Stomach smooth muscle (tissue), 2 donors: ENCODE results near the gene CFAP100.

Experiments used
- H3K27ac ChIP-seq: one replicate; pipeline ENCODE4 v1.7.0; 2013; ENCODE audit warnings: mild to moderate bottlenecking, low read length, inconsistent platforms
- H3K27me3 ChIP-seq, 2 donors: one replicate each; pipeline ENCODE4 v1.7.0; 2013; ENCODE audit warnings: low read length in 2 of 2; ENCODE audit not compliant: insufficient read depth in 2 of 2, control insufficient read depth in 1 of 2
- H3K36me3 ChIP-seq, 2 donors: one replicate each; pipeline ENCODE4 v1.7.0; 2013; ENCODE audit warnings: low read length in 2 of 2; ENCODE audit not compliant: control insufficient read depth in 2 of 2, insufficient read depth in 2 of 2
- H3K4me1 ChIP-seq: one replicate; pipeline ENCODE4 v1.7.0; 2013; ENCODE audit warnings: low read length; ENCODE audit not compliant: control insufficient read depth, insufficient read depth
- H3K4me3 ChIP-seq, 2 donors: one replicate each; pipeline ENCODE4 v1.7.0; 2013; ENCODE audit warnings: low read length in 2 of 2
- H3K9ac ChIP-seq, 2 donors: one replicate each; pipeline ENCODE4 v1.7.0; 2013; ENCODE audit warnings: low read length in 2 of 2, mild to moderate bottlenecking in 1 of 2
- H3K9me3 ChIP-seq, 2 donors: one replicate each; pipeline ENCODE4 v1.7.0; 2013; ENCODE audit warnings: low read length in 2 of 2; ENCODE audit not compliant: control insufficient read depth in 2 of 2
- donor health status: healthy.
- donor health status: Pancreatic carcinoma.

CFAP100 gene

DNA sequence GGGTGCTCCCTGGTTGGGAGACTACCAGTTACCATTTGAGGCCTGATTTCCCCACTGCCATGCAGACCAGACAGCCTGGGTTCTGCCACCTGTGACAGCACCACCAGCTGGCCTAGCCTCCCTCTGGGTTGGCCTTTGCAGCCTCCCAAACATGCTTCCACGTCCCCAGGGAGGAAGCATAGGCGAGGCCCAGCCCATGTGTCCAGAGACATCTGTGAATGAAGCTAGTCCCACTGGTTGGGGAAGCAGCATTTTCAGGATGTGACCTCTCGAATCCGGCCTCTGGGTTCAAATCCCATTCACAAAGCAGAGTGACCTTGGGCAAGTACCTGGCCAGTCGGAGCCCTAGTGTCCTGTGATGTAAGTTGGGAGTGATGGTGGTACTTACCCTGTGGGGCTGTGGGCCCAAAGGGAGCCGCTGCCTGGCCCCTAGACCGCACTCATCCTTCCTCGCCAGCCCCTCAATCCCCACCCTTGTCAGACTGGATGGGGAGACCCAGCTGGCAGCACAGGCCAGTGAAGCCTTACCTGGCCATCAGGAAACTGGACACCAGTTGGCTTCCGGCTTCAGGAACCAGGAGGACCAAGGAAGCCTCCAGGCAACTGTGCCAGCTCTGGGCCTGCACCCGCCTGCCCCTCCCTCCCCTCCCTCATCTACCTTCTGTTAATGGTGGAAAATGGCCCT lies 43.5 kb upstream of the CFAP100 start:
- Histone ChIP-seq H3K9ac (no peak overlapping the region), H3K4me1 (peaks cover 34% of the 10 kb centered on the region), H3K36me3 (peaks cover 6 to 37% of the 10 kb centered on the region in 2 donors), H3K27ac (no peak overlapping the region), H3K27me3 (no peaks in the 10 kb centered on the region), H3K9me3 (no peaks in the 10 kb centered on the region), H3K4me3 (no peak overlapping the region)

DNA sequence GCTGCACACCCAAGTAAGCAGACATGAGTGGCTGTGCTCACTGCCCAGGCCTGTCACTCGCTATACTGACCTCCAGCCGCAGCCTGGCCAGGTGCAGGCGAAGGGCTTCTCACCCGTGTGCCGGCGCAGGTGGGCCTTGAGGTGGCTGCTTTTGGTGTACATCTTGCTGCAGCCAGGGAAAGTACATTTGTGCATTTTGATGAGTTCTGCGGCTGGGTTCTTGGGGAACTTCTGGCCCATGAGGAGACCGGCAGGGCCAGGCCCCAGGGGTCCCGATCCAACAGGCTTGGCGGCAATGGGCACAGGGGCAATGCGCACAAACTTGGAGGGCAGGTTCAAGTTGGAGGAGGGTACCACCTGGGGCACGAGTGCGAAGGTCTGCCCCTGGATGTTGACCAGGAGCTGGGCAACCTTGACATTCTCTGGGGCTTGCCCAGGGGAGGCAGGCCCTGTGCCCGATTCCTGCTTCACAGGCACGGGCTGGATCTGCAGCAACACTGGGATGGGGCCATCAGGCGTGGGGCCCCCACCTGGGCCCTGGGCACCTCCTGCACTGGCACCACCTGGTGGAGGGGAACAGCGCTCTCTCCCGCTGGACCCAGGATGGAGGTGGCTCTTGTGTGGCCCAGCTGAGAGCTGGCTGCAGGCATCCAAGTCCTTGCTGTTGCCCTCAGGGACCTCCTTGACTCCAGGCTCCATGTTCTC lies 42.8 kb upstream of the CFAP100 start:
- H3K27me3 ChIP-seq, result no peaks in the 10 kb centered on the region
- H3K9me3 ChIP-seq, result no peaks in the 10 kb centered on the region
- no peak overlapping the region for H3K9ac ChIP-seq
- peaks cover 33% of the 10 kb centered on the region for H3K4me1 ChIP-seq
- H3K4me3 ChIP-seq, result no peak overlapping the region
- no peak overlapping the region for H3K27ac ChIP-seq
- peaks cover 6 to 32% of the 10 kb centered on the region in 2 donors for H3K36me3 ChIP-seq

DNA sequence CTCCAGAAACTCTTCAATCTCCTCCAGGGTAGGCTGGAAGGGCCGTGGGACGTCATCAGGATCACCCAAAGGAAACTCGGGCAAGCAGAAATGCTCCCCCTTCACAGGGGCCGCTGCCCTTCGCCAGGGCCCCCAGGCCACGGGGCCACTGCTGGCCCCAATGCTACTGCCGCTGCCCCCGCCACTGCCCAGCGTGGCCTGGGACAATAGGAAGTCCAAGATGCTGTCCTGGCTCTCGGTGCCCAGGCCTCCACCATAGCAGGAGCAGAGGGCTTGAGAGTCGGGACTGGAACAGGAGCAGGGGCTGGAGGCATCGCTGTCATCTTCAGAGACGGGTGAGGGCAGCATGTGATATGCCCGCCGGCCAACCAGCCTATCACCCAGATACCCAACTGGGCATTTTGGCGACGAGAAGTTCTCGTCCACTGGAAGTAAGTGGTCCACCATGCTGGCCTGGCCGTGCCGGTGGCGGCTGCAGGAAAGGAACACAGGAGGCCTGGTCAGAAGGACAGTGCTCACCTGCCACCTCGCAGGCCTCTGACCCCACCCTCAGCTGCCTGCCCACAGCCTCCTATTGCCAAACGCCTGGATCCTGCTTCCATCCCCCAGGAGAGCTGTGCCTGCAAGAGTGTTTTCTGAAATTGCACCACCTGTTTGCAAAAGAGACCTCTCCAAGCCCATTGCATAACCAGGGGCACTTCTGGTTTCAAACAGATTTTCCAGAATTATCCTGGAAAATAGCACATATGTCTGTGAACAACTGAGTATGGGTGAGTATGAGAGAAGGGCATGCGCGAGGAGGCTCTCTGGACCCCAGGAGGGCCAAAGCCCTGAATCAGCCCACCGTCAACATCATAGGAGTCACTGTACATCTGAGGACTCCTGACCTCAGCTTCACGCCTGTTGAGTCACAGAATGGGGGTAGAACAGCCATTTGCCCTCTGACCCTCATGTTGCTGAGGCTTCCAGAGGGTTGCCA lies 41.9 kb upstream of the CFAP100 start:
- H3K9ac ChIP-seq, result no peak overlapping the region
- H3K4me3 ChIP-seq, result no peak overlapping the region
- H3K36me3 ChIP-seq, result peaks cover 6 to 26% of the 10 kb centered on the region in 2 donors
- H3K27ac ChIP-seq, result no peak overlapping the region
- no peaks in the 10 kb centered on the region for H3K27me3 ChIP-seq
- no peaks in the 10 kb centered on the region for H3K9me3 ChIP-seq
- peaks cover 36% of the 10 kb centered on the region for H3K4me1 ChIP-seq

DNA sequence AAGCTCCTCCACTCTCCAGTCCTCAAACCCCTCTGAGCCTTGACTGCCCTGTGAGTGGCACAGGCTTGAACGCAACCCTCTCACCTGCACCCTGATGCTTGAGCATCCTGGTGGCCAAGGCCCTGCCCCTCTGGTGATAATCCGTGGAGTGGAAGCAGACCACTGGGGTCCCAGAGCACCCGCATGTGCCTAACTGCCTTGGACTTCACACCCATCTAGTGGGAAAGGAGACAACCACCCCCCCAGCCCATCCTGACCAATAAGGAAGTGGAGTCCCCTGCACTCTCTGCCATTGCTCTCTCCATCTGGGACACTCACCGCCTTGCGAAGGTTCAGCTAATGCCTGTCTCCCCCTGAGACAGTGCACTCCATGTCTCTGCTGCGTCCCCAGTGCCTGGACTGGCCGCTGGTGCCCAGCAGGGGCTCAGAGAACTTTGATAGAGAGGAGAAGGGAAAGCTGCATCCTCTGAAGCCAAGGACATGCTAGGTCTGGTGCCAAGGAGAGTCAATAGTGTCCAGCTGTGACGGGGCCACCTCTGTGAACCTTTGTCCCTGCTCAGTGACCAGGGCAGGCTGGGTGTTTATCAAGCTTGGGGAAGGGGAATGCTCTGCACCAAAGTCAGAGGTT lies 40.9 kb upstream of the CFAP100 start:
- Histone ChIP-seq H3K27ac (peak overlapping the region; percentile 95), H3K36me3 (peaks cover 4 to 24% of the 10 kb centered on the region in 2 donors), H3K4me3 (no peak overlapping the region), H3K27me3 (no peaks in the 10 kb centered on the region), H3K9ac (no peak overlapping the region), H3K9me3 (no peaks in the 10 kb centered on the region), H3K4me1 (peaks cover 42% of the 10 kb centered on the region)

DNA sequence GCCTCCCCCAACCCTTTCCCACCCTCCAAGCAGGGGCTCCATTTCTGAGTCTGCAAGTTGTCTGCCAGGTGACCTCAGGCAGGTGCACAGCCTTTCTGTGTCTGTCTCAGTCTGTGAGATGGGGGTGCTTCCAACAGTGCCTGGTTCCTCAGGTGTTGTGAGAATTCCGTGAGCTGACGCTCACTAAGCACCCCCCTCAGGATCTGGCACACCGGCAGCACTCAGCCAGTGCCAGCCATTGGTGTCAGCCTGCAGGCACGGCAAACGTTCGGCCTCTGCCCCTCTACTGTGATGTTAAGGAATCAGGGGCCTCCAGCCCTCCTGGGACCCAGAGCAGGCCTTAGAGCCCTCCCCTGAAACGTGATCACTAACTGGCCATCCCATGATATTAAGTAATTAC lies 39.9 kb upstream of the CFAP100 start:
- Histone ChIP-seq H3K27me3 (no peaks in the 10 kb centered on the region), H3K9ac (no peak overlapping the region), H3K9me3 (peaks cover 0 to 3% of the 10 kb centered on the region in 2 donors), H3K36me3 (peaks cover 4 to 21% of the 10 kb centered on the region in 2 donors), H3K4me3 (no peak overlapping the region), H3K27ac (peak overlapping the region; percentile 95), H3K4me1 (peaks cover 39% of the 10 kb centered on the region)

DNA sequence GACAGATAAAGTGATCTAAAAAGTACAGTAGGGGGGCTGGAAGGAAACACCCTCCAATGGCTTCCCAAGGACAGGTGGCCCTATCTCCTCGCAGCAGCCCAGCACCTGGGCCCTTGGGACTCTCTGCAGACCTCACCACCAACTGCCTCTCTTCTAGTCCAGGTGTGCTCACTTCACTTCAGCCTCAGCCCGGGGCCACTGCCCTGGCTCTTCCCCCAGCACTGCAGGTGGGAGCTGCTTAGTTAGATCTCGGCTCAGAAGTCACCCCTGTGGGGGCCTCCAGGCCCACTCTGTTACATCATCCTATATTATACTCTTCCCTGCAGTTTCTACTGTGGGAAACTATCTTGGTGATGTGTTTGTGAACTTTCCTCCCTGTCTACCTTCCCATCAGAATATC lies 39.5 kb upstream of the CFAP100 start:
- Histone ChIP-seq H3K36me3 (peaks cover 4 to 21% of the 10 kb centered on the region in 2 donors), H3K27ac (peak overlapping the region; percentile 95), H3K9me3 (peaks cover 0 to 3% of the 10 kb centered on the region in 2 donors), H3K4me3 (peak overlapping the region; percentile 8 to 96), H3K4me1 (peaks cover 39% of the 10 kb centered on the region), H3K27me3 (no peaks in the 10 kb centered on the region), H3K9ac (peak overlapping the region; percentile 49 to 75)

DNA sequence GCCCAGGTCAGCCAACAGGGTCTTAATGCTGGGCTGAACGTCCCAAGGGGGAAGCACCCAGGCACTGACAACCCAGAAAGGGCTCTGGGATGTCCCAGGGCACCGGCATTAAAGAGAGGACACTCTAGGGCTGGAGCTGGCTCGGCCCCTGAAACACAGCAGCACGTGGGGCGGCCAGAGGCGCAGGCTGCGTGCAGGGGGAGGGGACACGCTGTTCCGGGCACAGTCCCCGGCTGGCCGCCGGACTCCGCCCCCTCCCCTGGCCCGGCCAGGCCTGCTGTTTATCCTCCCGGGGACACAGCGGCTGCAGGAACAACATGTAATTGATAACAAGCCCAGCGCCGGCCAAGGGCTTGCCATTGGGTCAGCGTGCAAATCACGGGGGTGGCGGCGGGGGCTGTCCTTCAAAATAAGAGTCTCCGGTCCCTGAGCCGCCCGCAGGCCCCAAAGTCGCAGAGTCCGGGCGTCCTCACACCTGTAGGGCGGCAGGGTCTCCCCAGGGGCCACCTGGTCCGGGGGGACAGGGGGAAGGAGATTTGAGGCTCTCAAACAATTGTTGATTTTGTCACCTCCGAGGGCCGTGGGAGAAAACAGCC lies 38.8 kb upstream of the CFAP100 start:
- Histone ChIP-seq H3K27ac (peak overlapping the region; percentile 95), H3K4me1 (peaks cover 37% of the 10 kb centered on the region), H3K4me3 (peak overlapping the region; percentile 85 to 96), H3K27me3 (peaks cover 2% of the 10 kb centered on the region in 2 donors), H3K36me3 (peaks cover 4 to 17% of the 10 kb centered on the region in 2 donors), H3K9ac (peak overlapping the region; percentile 91 to 96), H3K9me3 (peaks cover 0 to 3% of the 10 kb centered on the region in 2 donors)

DNA sequence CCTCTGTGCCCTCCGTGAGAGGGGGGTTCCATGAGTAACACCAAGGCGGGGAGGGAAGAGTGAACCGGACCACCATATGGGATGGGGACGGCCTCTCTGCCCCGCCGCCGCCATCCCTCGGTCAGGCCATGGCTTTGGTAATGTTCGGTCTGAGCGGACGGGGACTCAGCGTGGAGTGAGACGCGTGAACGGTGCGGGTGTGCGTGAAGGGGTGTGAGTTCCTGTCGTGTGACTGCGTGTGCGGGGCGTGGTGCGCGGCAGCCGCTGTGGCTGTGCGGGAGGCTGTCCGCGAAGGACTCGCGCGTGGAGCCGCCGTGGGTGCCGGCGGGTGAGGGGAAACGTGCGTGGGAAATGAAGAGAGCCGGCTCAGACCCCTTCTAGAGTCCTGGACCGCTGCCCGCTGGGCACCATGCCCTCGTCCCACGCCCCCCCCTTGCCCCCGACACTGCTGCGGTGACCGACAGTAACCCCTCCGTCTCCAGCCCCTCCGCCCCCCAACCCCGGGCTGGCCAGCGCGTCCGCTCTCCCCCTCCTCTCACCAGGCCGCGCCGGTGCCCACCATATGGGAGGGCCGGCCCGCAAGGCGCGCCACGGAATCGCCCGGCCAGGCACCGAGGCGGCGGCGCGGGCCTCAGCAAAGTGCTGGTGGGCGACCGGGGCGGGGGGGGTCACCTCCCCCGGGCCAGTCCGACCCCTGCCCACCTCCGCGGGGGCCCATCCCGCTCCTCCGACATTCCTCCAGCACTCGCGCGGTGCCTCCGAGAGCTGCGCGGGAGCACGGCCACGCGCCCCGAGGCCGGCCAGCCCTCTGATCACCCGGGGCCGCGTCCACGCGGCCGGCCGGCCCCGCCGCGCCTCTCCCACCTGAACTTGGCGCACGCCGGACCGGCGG lies 38.1 kb upstream of the CFAP100 start:
- Histone ChIP-seq H3K27ac (peak overlapping the region; percentile 95), H3K27me3 (peaks cover 2 to 3% of the 10 kb centered on the region in 2 donors), H3K4me1 (peaks cover 31% of the 10 kb centered on the region)

DNA sequence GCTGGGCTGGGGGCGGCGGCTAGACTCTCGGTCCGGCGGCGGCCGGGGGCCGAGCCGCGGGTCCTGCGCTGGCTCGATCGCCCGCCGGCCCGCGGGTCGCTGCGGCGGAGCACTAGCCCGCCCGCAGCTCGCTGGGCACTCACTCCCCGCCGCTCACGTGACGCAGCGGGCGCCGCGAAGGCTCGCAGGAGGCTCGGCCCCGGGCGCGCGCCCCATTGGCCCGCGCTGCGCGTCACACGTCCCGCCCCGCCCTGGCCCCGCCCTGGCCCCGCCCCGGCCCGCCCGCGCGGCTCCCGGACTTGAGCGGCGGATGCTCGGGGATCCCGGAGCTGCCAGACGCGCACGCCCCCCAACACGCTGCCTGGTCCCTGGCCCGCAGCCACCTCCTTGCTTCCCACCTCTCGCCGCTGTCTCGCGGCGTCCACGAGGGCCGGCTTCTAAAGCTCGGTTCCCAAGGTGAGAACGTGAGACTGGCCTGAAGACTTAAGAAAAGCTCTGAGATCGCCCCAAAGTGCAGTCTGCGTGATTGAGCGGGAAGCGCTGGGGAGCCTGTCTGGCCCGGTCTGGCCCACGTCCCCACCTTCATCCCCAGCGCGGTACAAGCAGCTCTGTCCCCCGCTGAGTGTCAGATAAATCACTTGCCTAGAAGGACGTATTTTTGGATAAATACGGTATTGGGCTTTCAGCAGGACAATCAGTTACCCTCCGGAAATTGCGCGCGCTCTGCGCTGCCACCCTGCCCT lies 37.2 kb upstream of the CFAP100 start, which contains the start of gene KLF15:
TSS of gene KLF15 (minus strand) at position 114 of the 743 bp plus-strand sequence. CDS start 4,486 bp downstream, outside the sequence.
- Histone ChIP-seq H3K27me3 (peaks cover 2 to 3% of the 10 kb centered on the region in 2 donors), H3K4me3 (peak within 1 kb of the TSS; percentile 85 to 96), H3K9ac (peak within 1 kb of the TSS; percentile 91 to 96), H3K4me1 (peaks cover 30% of the 10 kb centered on the region), H3K36me3 (peaks cover 3 to 5% of the 10 kb centered on the region in 2 donors), H3K27ac (peak within 1 kb of the TSS; percentile 95), H3K9me3 (peaks cover 0 to 3% of the 10 kb centered on the region in 2 donors)

More for the DNA sequence above, 38.1 kb upstream of the CFAP100 start:
- H3K9me3 ChIP-seq, result peaks cover 0 to 3% of the 10 kb centered on the region in 2 donors
- peak overlapping the region; percentile 91 to 96 for H3K9ac ChIP-seq
- peak overlapping the region; percentile 85 to 96 for H3K4me3 ChIP-seq
- peaks cover 4 to 11% of the 10 kb centered on the region in 2 donors for H3K36me3 ChIP-seq
